Activated CD4-positive, alpha-beta memory T cell treated with anti-CD3 and anti-CD28 coated beads, Interleukin-2, amount 10 ng/mL, durations not matched to agents 7 days and 5 days (primary cell): ENCODE data around the gene NEURL3. TPM values are rescaled to one million over a fixed set of nuclear protein-coding genes. Genes with fewer than 3 reads are reported as not detected.
A peak's percentile ranks its signal among the peaks of the same experiment; 100 is the strongest.

Source experiments
- CTCF ChIA-PET: fragments of 350-600 bp; sonication (Branson Sonifier 250); formaldehyde crosslinking; loops from one replicate; lab custom pipeline; 2021; ENCODE audit warnings: antibody characterized with exemption, inconsistent platforms; lab: Charles Lee
- POLR2A ChIA-PET: fragments of 350-600 bp; sonication (Branson Sonifier 250); formaldehyde crosslinking; loops from one replicate; lab custom pipeline; 2021; ENCODE audit warnings: antibody characterized with exemption; lab: Charles Lee
- DNase-seq: peaks from one replicate; pipeline ENCODE4 v3.0.0-alpha.2; 2020
- H3K27ac Mint-ChIP-seq: one replicate; pipeline ENCODE4 v1.8.0; 2021; ENCODE audit warnings: mild to moderate bottlenecking, mixed read lengths
- H3K27me3 Mint-ChIP-seq: one replicate; pipeline ENCODE4 v1.8.0; 2021; ENCODE audit warnings: mixed read lengths
- H3K36me3 Mint-ChIP-seq: one replicate; pipeline ENCODE4 v1.8.0; 2021; ENCODE audit warnings: low read depth, mixed read lengths
- H3K4me1 Mint-ChIP-seq: one replicate; pipeline ENCODE4 v1.8.0; 2021; ENCODE audit warnings: mixed read lengths
- H3K4me3 Mint-ChIP-seq: one replicate; pipeline ENCODE4 v1.8.0; 2021; ENCODE audit warnings: mild to moderate bottlenecking, mixed read lengths
- H3K9me3 Mint-ChIP-seq: one replicate; pipeline ENCODE4 v1.8.0; 2021; ENCODE audit warnings: mixed read lengths
- total RNA-seq, 2 experiments: library from RNA; stranded (reverse); gene quantifications; one replicate each; pipeline ENCODE4 v1.2.3, GENCODE V29; 2021

Gene NEURL3
- total RNA-seq, 2 experiments from 2014 or later, result 0.78 to 1.0 TPM

DNA sequence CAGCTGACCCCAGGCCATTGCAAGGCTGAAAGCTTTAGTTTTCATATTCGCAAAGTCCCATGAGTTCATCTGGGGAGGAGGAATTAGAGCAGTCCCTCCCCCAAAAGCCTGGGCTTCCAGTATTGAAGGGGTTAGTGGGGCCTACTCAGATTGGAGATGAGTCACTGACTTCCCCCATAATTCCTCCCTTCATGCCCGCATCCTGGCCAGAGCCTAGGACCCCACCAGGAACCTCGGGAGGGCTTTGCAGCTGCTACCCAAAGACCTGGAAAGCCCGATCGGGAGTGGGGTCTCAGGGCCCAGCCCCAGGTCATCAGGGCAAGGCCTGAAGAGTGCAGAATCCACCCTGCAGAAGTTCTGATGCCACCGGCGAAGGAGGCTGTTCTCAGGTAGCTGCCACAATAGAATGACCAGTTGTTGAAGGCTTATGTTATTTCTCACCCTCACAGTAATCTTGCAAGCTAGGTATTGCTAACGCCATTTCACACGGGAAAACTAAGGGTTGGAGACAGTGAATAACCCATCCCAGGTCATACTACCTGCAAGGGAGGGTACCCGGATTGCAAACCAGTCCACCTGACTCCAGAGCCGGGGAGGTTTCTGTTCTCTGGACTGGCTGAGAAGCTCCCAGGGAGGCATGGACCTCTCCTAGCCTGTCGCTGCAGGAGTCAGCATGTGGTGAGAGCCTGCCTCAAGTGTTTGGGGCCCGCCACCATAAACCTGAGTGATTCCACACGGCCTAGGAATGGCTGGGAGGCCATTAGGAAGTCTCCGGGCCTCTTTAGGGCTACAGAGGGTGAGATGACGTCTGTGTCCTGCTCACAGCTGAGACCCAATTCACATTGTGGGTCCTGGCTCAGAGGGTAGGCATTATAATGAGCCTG lies 25.6 kb upstream of the NEURL3 start:
- no peak overlapping the region for H3K4me3 Mint-ChIP-seq
- CTCF ChIA-PET, result interaction anchor here (0.6 to 0.9 kb wide), 3 partner anchors 9 to 232 kb away, joined by 3 to 4 read pairs (median 3); no protein-coding TSS in a partner anchor
- H3K4me1 Mint-ChIP-seq, result peaks cover 86% of the 10 kb centered on the region
- POLR2A ChIA-PET, result interaction anchor here (1.0 to 9.8 kb wide), 7 partner anchors 8 to 187 kb away, joined by 3 to 221 read pairs (median 4); partner anchors contain the start of gene ARID5A
- H3K27me3 Mint-ChIP-seq, result peaks cover 11% of the 10 kb centered on the region
- no peaks in the 10 kb centered on the region for H3K36me3 Mint-ChIP-seq
- no peak for DNase-seq
- H3K27ac Mint-ChIP-seq, result peak overlapping the region; percentile 26
- no peaks in the 10 kb centered on the region for H3K9me3 Mint-ChIP-seq

GRCh38 chr2:96530144-96530430 lies 24.9 kb upstream of the NEURL3 start:
- H3K4me1 Mint-ChIP-seq, result peaks cover 88% of the 10 kb centered on the region
- H3K4me3 Mint-ChIP-seq, result no peak overlapping the region
- peaks cover 11% of the 10 kb centered on the region for H3K27me3 Mint-ChIP-seq
- H3K27ac Mint-ChIP-seq, result no peak overlapping the region
- ChIA-PET CTCF (interaction anchor here (0.6 kb wide), 1 partner anchor 208 kb away, joined by 3 read pairs; no protein-coding TSS in a partner anchor), POLR2A (interaction anchor here (0.7 to 9.8 kb wide), 8 partner anchors 9 to 186 kb away, joined by 3 to 221 read pairs (median 4); partner anchors contain the start of gene ARID5A)
- H3K36me3 Mint-ChIP-seq, result no peaks in the 10 kb centered on the region
- DNase-seq, result no peak
- no peaks in the 10 kb centered on the region for H3K9me3 Mint-ChIP-seq

GRCh38 chr2:96529376-96530143 lies 24.4 kb upstream of the NEURL3 start:
- ChIA-PET POLR2A (interaction anchor here (0.7 to 9.8 kb wide), 7 partner anchors 10 to 185 kb away, joined by 3 to 221 read pairs (median 4); partner anchors contain the start of gene ARID5A), CTCF (interaction anchor here (0.6 to 2.6 kb wide), 2 partner anchors 24 to 207 kb away, joined by 3 to 15 read pairs; no protein-coding TSS in a partner anchor)
- H3K36me3 Mint-ChIP-seq, result no peaks in the 10 kb centered on the region
- H3K27me3 Mint-ChIP-seq, result peaks cover 11% of the 10 kb centered on the region
- DNase-seq, result no peak
- no peak overlapping the region for H3K4me3 Mint-ChIP-seq
- peaks cover 92% of the 10 kb centered on the region for H3K4me1 Mint-ChIP-seq
- no peak overlapping the region for H3K27ac Mint-ChIP-seq
- no peaks in the 10 kb centered on the region for H3K9me3 Mint-ChIP-seq

- CTCF ChIA-PET, result interaction anchor here (0.8 to 2.6 kb wide), 6 partner anchors 9 to 326 kb away, joined by 3 to 31 read pairs (median 3); partner anchors contain the start of gene ARID5A
- Mint-ChIP-seq H3K4me1 (peaks cover 94% of the 10 kb centered on the region), H3K4me3 (peak overlapping the region; percentile 14), H3K9me3 (no peaks in the 10 kb centered on the region), H3K36me3 (no peaks in the 10 kb centered on the region), H3K27ac (peak overlapping the region; percentile 77), H3K27me3 (peaks cover 6% of the 10 kb centered on the region)
- POLR2A ChIA-PET, result interaction anchor here (0.8 to 9.8 kb wide), 12 partner anchors 10 to 321 kb away, joined by 3 to 221 read pairs (median 4); partner anchors contain the start of genes ARID5A and SNRNP200
- DNase-seq, result no peak
Observed at GRCh38 chr2:96528700-96529375, 23.7 kb upstream of the NEURL3 start.

DNA sequence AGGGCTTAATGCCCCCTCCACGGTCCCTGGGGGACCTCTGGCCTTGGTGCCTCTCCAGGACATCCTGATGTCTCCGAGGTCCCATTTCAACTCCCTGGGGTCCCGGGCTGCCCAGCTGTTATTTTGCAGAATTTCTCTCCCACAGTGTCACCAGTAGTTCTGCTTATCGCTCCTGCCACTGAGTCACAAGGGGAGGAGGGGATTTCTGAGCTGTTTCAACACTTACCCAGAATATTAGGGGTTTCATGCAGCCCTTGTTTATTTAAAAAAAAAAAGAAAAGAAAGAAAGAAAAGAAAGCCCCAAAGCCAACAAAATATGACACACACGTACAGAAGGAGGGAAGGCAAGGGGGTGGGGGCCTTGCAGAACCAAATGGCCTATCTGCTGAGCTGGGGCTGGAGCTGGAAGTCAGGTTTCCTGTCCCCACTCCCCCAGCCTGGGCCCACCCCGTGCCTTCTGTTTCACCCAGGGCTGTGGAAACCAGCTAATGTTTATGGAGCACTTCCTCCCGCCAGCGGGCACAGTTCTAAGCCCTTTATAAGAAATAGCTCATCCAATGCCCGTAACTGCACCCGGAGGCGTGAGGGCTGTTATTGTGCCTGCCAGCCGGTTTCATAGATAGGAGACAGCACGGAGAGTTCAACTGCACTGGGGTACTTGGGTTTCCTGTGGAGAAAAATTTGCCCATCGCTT lies 23.0 kb upstream of the NEURL3 start:
- CTCF ChIA-PET, result interaction anchor here (0.8 to 2.6 kb wide), 6 partner anchors 10 to 325 kb away, joined by 3 to 31 read pairs (median 3); partner anchors contain the start of gene ARID5A
- H3K4me3 Mint-ChIP-seq, result peak overlapping the region; percentile 70
- no peaks in the 10 kb centered on the region for H3K9me3 Mint-ChIP-seq
- H3K27ac Mint-ChIP-seq, result peak overlapping the region; percentile 77
- peaks cover 3% of the 10 kb centered on the region for H3K27me3 Mint-ChIP-seq
- H3K4me1 Mint-ChIP-seq, result peaks cover 93% of the 10 kb centered on the region
- no peaks in the 10 kb centered on the region for H3K36me3 Mint-ChIP-seq
- DNase-seq, result peak; percentile 68
- POLR2A ChIA-PET, result interaction anchor here (0.8 to 9.8 kb wide), 12 partner anchors 9 to 320 kb away, joined by 3 to 221 read pairs (median 4); partner anchors contain the start of genes ARID5A and SNRNP200

GRCh38 chr2:96527286-96528005 lies 22.3 kb upstream of the NEURL3 start:
- no peaks in the 10 kb centered on the region for H3K9me3 Mint-ChIP-seq
- DNase-seq, result peak; percentile 77
- ChIA-PET POLR2A (interaction anchor here (0.7 to 9.8 kb wide), 13 partner anchors 9 to 319 kb away, joined by 3 to 221 read pairs (median 4); partner anchors contain the start of genes ARID5A and STARD7), CTCF (interaction anchor here (1.0 to 2.6 kb wide), 5 partner anchors 11 to 260 kb away, joined by 3 to 31 read pairs (median 3); partner anchors contain the start of gene ARID5A)
- H3K27ac Mint-ChIP-seq, result peak overlapping the region; percentile 80
- H3K27me3 Mint-ChIP-seq, result peaks cover 6% of the 10 kb centered on the region
- H3K4me3 Mint-ChIP-seq, result peak overlapping the region; percentile 70
- H3K4me1 Mint-ChIP-seq, result peaks cover 94% of the 10 kb centered on the region
- no peaks in the 10 kb centered on the region for H3K36me3 Mint-ChIP-seq

- Mint-ChIP-seq H3K4me1 (peaks cover 94% of the 10 kb centered on the region), H3K4me3 (peak overlapping the region; percentile 65), H3K27me3 (peaks cover 11% of the 10 kb centered on the region), H3K9me3 (no peaks in the 10 kb centered on the region), H3K27ac (peak overlapping the region; percentile 80), H3K36me3 (no peaks in the 10 kb centered on the region)
- CTCF ChIA-PET, result interaction anchor here (1.0 to 2.6 kb wide), 5 partner anchors 11 to 119 kb away, joined by 3 to 31 read pairs (median 7); partner anchors contain the start of gene ARID5A
- POLR2A ChIA-PET, result interaction anchor here (0.7 to 9.8 kb wide), 9 partner anchors 12 to 318 kb away, joined by 3 to 221 read pairs (median 3); partner anchors contain the start of genes ARID5A, KANSL3 and STARD7
- DNase-seq, result no peak
Observed at GRCh38 chr2:96526615-96527285, 21.6 kb upstream of the NEURL3 start.

- Mint-ChIP-seq H3K9me3 (no peaks in the 10 kb centered on the region), H3K4me1 (peaks cover 93% of the 10 kb centered on the region), H3K27ac (peak overlapping the region; percentile 36), H3K36me3 (no peaks in the 10 kb centered on the region), H3K4me3 (no peak overlapping the region), H3K27me3 (peaks cover 11% of the 10 kb centered on the region)
- CTCF ChIA-PET, result interaction anchor here (1.0 to 2.3 kb wide), 5 partner anchors 11 to 119 kb away, joined by 3 to 7 read pairs (median 4); no protein-coding TSS in a partner anchor
- POLR2A ChIA-PET, result interaction anchor here (0.6 to 9.8 kb wide), 7 partner anchors 8 to 119 kb away, joined by 3 to 221 read pairs (median 3); partner anchors contain the start of genes ARID5A and KANSL3
- no peak for DNase-seq
Observed at GRCh38 chr2:96526101-96526591, 21.0 kb upstream of the NEURL3 start.

- peaks cover 14% of the 10 kb centered on the region for H3K27me3 Mint-ChIP-seq
- no peak for DNase-seq
- H3K27ac Mint-ChIP-seq, result peak overlapping the region; percentile 76
- POLR2A ChIA-PET, result interaction anchor here (1.1 to 9.8 kb wide), 3 partner anchors 9 to 181 kb away, joined by 3 to 221 read pairs (median 6); partner anchors contain the start of gene ARID5A
- no peaks in the 10 kb centered on the region for H3K36me3 Mint-ChIP-seq
- no peak overlapping the region for H3K4me3 Mint-ChIP-seq
- no peaks in the 10 kb centered on the region for H3K9me3 Mint-ChIP-seq
- peaks cover 88% of the 10 kb centered on the region for H3K4me1 Mint-ChIP-seq
- CTCF ChIA-PET, result interaction anchor here (1.0 to 2.3 kb wide), 4 partner anchors 12 to 118 kb away, joined by 4 to 7 read pairs (median 6); no protein-coding TSS in a partner anchor
Observed at GRCh38 chr2:96525211-96525507, 20.0 kb upstream of the NEURL3 start.
